ENCODE data around the gene FAM78A.

DNA sequence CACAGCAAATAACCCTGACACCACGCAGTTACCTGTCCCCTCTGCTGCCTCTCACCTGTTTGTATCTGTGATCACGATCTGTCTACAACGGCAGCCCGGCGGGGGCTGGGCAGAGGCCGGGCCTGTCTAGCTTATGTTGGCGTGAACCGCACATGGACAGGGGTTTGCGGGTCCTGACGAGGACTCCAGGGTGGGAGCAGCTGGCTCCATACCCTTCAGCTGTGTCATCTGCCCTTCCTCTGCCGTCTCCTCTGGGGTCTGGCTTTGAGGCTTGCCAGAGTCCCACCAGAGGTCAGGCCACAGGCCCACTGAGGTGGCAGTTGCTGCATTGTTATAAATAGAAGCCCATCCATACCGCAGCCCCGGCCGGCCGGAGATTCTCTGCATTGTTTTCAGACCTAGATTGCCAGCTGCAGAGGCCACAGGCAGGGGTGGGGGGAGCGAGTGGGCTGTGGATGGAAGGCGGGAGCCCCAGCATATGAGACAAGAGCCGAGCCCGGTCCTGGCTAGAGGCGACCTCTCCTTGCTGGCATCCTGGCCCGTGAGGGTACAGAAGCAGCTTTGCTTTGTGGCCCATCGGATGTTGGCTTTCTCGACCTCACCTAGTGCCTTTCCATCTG is 37.8 kb downstream of the FAM78A start:
- TF ChIP-seq, protein P1, sequence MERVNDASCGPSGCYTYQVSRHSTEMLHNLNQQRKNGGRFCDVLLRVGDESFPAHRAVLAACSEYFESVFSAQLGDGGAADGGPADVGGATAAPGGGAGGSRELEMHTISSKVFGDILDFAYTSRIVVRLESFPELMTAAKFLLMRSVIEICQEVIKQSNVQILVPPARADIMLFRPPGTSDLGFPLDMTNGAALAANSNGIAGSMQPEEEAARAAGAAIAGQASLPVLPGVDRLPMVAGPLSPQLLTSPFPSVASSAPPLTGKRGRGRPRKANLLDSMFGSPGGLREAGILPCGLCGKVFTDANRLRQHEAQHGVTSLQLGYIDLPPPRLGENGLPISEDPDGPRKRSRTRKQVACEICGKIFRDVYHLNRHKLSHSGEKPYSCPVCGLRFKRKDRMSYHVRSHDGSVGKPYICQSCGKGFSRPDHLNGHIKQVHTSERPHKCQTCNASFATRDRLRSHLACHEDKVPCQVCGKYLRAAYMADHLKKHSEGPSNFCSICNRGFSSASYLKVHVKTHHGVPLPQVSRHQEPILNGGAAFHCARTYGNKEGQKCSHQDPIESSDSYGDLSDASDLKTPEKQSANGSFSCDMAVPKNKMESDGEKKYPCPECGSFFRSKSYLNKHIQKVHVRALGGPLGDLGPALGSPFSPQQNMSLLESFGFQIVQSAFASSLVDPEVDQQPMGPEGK (CRISPR knock-in tag; IDR thresholded peaks at IDR 0.05; ENCODE audit: borderline replicate concordance) = no peak
- no peak for TF ChIP-seq SNAI2 (CRISPR knock-in tag; IDR thresholded peaks at IDR 0.05)
- TF ChIP-seq RARB (CRISPR knock-in tag; IDR thresholded peaks at IDR 0.05) = no peak
- no peak for TF ChIP-seq ZFP30 (CRISPR knock-in tag; IDR thresholded peaks at IDR 0.05)

Data from SK-N-SH treated with all-trans-retinoic acid at 6 μM for 48 hours (cell line).